ENCODE measurements around the gene TRIO.

- TF ChIP-seq CTCF (IDR thresholded peaks at IDR 0.05; ENCODE audit: insufficient read depth, low read length, poor library complexity, severe bottlenecking): no peak
- no peak for TF ChIP-seq EZH2phosphoT487 (conservative IDR thresholded peaks at IDR 0.05; ENCODE audit: low read length)
These were observed 378.6 kb downstream of the TRIO start for GRCh38 chr5:14521748-14522147.
